Right lobe of liver (tissue), 6 donors: ENCODE data around the gene LY86. TPM values are rescaled to one million over a fixed set of nuclear protein-coding genes. Genes with fewer than 3 reads are reported as not detected.

Experiments
- ATAC-seq, 4 donors: fragments of 200-7000 bp; cut with Tn5 transposase; one replicate each; pipeline ENCODE4 v1.9.1; 2020; ENCODE audit warnings: mild to moderate bottlenecking in 4 of 4, moderate library complexity in 4 of 4
- DNase-seq, 3 donors: peaks; one replicate each; pipeline ENCODE4 v3.0.0-alpha.2; 2020
- H3K27ac ChIP-seq, 3 donors: fragments of 200-600 bp; one replicate each; pipeline ENCODE4 v1.8.0; 2022
- H3K27me3 ChIP-seq, 2 donors: fragments of 200-600 bp; one replicate each; pipeline ENCODE4 v1.8.0; 2022
- H3K36me3 ChIP-seq, 4 donors: fragments of 200-600 bp; sonication (generic) in 1 of 4; one replicate each; pipeline versions ENCODE4 v1.5.1 to v1.8.0; 2017 to 2022; ENCODE audit warnings: control low read depth in 1 of 4
- H3K4me1 ChIP-seq, 4 donors: fragments of 200-600 bp; sonication (generic) in 1 of 4; one replicate each; pipeline versions ENCODE4 v1.5.1 to v1.8.0; 2017 to 2022; ENCODE audit warnings: control low read depth in 1 of 4
- H3K4me3 ChIP-seq, 3 donors: fragments of 200-600 bp; one replicate each; pipeline ENCODE4 v1.8.0; 2022
- H3K9me3 ChIP-seq, 4 donors: fragments of 200-600 bp; sonication (generic) in 1 of 4; one replicate each; pipeline versions ENCODE4 v1.5.1 to v1.8.0; 2017 to 2022; ENCODE audit warnings: control low read depth in 1 of 4
- CTCF ChIP-seq, 4 donors: fragments of 200-600 bp in 3 of 4; fragments of 450-650 bp in 1 of 4; IDR thresholded peaks; one replicate each; pipeline versions ENCODE4 v1.5.1 to v1.8.0; 2016 to 2022; ENCODE audit warnings: antibody characterized with exemption in 4 of 4, mild to moderate bottlenecking in 2 of 4
- POLR2A ChIP-seq: fragments of 450-650 bp; IDR thresholded peaks from one replicate; pipeline ENCODE4 v1.6.1; 2017; ENCODE audit warnings: antibody characterized with exemption, mild to moderate bottlenecking
- WGBS: methylation state at CpG from one replicate; pipeline ENCODE4 v1.1.6; 2018; ENCODE audit warnings: low coverage, low lambda C conversion rate; ENCODE audit not compliant: insufficient coverage; ENCODE audit errors: missing lambda C conversion rate; 5-methylcytosine and 5-hydroxymethylcytosine counted together
- intact Hi-C, 2 donors: fragments of 100-400 bp; cut with DNase I; formaldehyde crosslinking; loops; one replicate each; pipeline versions ENCODE4 v1.11.2 to v1.14.1; 2022
- long read RNA-seq: library from polyadenylated mRNA; unstranded; transcript quantifications from one replicate; pipeline ENCODE4 v2.0.0, GENCODE V29; 2019
- total RNA-seq, 6 experiments: library from RNA; depleted of rRNA in 2 of 6; stranded (reverse); fragments of >200 nt in 2 of 6; fragmentation: NEBNext Ultra II Directional in 3 of 6; extraction: Animal tissue kit (Norgen Biotek cat#: 25700) in 3 of 6; gene quantifications; one replicate each; pipeline versions ENCODE4 v1.1.0 to v1.2.4, GENCODE V29; 2016 to 2023
- donor health status: DM: no; HTN: yes; CAD: no.
- donor health status: DM: no; HTN: no; CAD: no.
- donor health status: DM: no; HTN: no; CAD: no.
- donor health status: DM: no; HTN: yes; CAD: no.
- donor health status: DM: no; HTN: yes; CAD: no.

LY86 gene
- total RNA-seq, result 1 to 10 TPM; 1.2 to 4.3 (median 2.4) TPM
- long read RNA-seq, partial matches to known transcripts, result 0 of 1 reads
- long read RNA-seq, other reads (novel, unspliced or antisense), result 0 of 1 reads

- Histone ChIP-seq H3K27me3 (no peaks in the 10 kb centered on the region), H3K27ac (no peak within 1 kb of the TSS), H3K4me1 (no peaks in the 10 kb centered on the region), H3K4me3 (no peak within 1 kb of the TSS), H3K36me3 (no peaks in the 10 kb centered on the region), H3K9me3 (no peaks in the 10 kb centered on the region)
- ATAC-seq (peak in 2 of 4 donors; percentile 9 to 42), DNase-seq (no peak)
- intact Hi-C loops, result no loop called here
- 60% methylated on average over 11 of the region's 14 CpGs for WGBS
- TF ChIP-seq POLR2A, result no peak
These were observed at the start of gene LY86 for GRCh38 chr6:6588064-6588923. TSS of gene LY86 (plus strand) at chr6:6588720. CDS start at chr6:6588735, 15 bp downstream.

GRCh38 chr6:6539036-6539435 is 49.5 kb upstream of the LY86 start:
- H3K9me3 ChIP-seq, result no peaks in the 10 kb centered on the region
- DNase-seq, result no peak
- 37% methylated on average over 4 of the region's 4 CpGs for WGBS
- H3K27ac ChIP-seq, result no peak overlapping the region
- TF ChIP-seq CTCF (IDR thresholded peaks at IDR 0.05) (no peak), POLR2A (no peak)
- ATAC-seq, result no peak
- H3K4me3 ChIP-seq, result no peak overlapping the region
- intact Hi-C loops, result no loop called here
- no peaks in the 10 kb centered on the region for H3K36me3 ChIP-seq
- peaks cover 0 to 5% of the 10 kb centered on the region in 2 donors for H3K27me3 ChIP-seq
- H3K4me1 ChIP-seq, result no peaks in the 10 kb centered on the region

- Histone ChIP-seq H3K9me3 (no peaks in the 10 kb centered on the region), H3K4me1 (peaks cover 0 to 11% (median 0%) of the 10 kb centered on the region in 4 donors), H3K4me3 (no peak overlapping the region), H3K27ac (no peak overlapping the region), H3K36me3 (no peaks in the 10 kb centered on the region), H3K27me3 (peaks cover 0 to 15% of the 10 kb centered on the region in 2 donors)
- DNase-seq, result no peak
- WGBS, result 100% methylated on average over 2 of the region's 2 CpGs
- TF ChIP-seq CTCF (IDR thresholded peaks at IDR 0.05), result no peak
- TF ChIP-seq POLR2A, result no peak
- ATAC-seq, result no peak
- intact Hi-C loops, result loop anchor here in 1 of 2 donors (10.0 kb wide), 1 partner anchor 488 kb away; no protein-coding TSS in a partner anchor
These were observed 46.2 kb upstream of the LY86 start for GRCh38 chr6:6542357-6542756.

GRCh38 chr6:6543181-6543879 is 45.2 kb upstream of the LY86 start:
- Histone ChIP-seq H3K4me3 (no peak overlapping the region), H3K27me3 (peaks cover 0 to 16% of the 10 kb centered on the region in 2 donors), H3K27ac (no peak overlapping the region), H3K9me3 (no peaks in the 10 kb centered on the region), H3K4me1 (peaks cover 0 to 11% (median 0%) of the 10 kb centered on the region in 4 donors), H3K36me3 (no peaks in the 10 kb centered on the region)
- intact Hi-C loops, result loop anchor here in 1 of 2 donors (10.0 kb wide), 1 partner anchor 489 kb away; no protein-coding TSS in a partner anchor
- 52% methylated on average over 7 of the region's 11 CpGs for WGBS
- ATAC-seq, result no peak
- no peak for TF ChIP-seq CTCF (IDR thresholded peaks at IDR 0.05)
- TF ChIP-seq POLR2A, result no peak
- no peak for DNase-seq
